GM10266 (cell line): ENCODE measurements around the gene SLC25A43.

Experiments
- DNase-seq: peaks from one replicate; pipeline ENCODE4 v3.0.0; 2012; ENCODE audit errors: extremely low spot score
- CTCF ChIP-seq: IDR thresholded peaks from 2 replicates; pipeline ENCODE4 v1.5.1; 2012; ENCODE audit warnings: mild to moderate bottlenecking, low read depth; ENCODE audit not compliant: control insufficient read depth, insufficient read depth; ENCODE audit errors: missing control alignments

SLC25A43 gene

GRCh38 chrX:119393144-119393543 is 6.0 kb upstream of the SLC25A43 start:
- no peak for DNase-seq
- no peak for TF ChIP-seq CTCF

GRCh38 chrX:119398587-119398973 is 556 bp upstream of the SLC25A43 start:
- TF ChIP-seq CTCF, result no peak
- no peak for DNase-seq

GRCh38 chrX:119399772-119400101 is 601 bp downstream of the SLC25A43 start:
- DNase-seq, result no peak
- TF ChIP-seq CTCF, result no peak

- no peak for DNase-seq
- no peak for TF ChIP-seq CTCF
Observed at GRCh38 chrX:119401569-119401968, 2.4 kb downstream of the SLC25A43 start.

GRCh38 chrX:119402588-119402987 is 3.5 kb downstream of the SLC25A43 start:
- no peak for DNase-seq
- TF ChIP-seq CTCF, result no peak

GRCh38 chrX:119406776-119407175 is 7.6 kb downstream of the SLC25A43 start:
- no peak for DNase-seq
- TF ChIP-seq CTCF, result no peak

- TF ChIP-seq CTCF, result no peak
Observed at GRCh38 chrX:119407681-119408080, 8.5 kb downstream of the SLC25A43 start.

More at GRCh38 chrX:119407681-119408080, 8.5 kb downstream of the SLC25A43 start:
- no peak for DNase-seq
